Mesothelial cell of epicardium (in vitro differentiated cells): ENCODE data around the gene RRP36. TPM values are rescaled to one million over a fixed set of nuclear protein-coding genes. Genes with fewer than 3 reads are reported as not detected.
"Not testable (repeated sequence)": the region's sequence is repeated elsewhere in the genome, so short reads cannot be mapped to it uniquely, and the experiment has no call there.

Experiments used
- DNase-seq, 2 experiments: peaks; one replicate each; pipeline ENCODE4 v3.0.0; 2021; ENCODE audit warnings: low spot score in 2 of 2; ENCODE audit not compliant: unreplicated experiment in 2 of 2
- H3K27ac Mint-ChIP-seq: 2 replicates; pipeline ENCODE4 v1.8.0; 2021; ENCODE audit warnings: mixed read lengths
- H3K27me3 Mint-ChIP-seq: 2 replicates; pipeline ENCODE4 v1.8.0; 2021; ENCODE audit warnings: low read depth, mixed read lengths
- H3K36me3 Mint-ChIP-seq: 2 replicates; pipeline ENCODE4 v1.8.0; 2021; ENCODE audit warnings: mixed read lengths
- H3K4me1 Mint-ChIP-seq: 2 replicates; pipeline ENCODE4 v1.8.0; 2021; ENCODE audit warnings: mixed read lengths
- H3K4me3 Mint-ChIP-seq: 2 replicates; pipeline ENCODE4 v1.8.0; 2021; ENCODE audit warnings: mild to moderate bottlenecking, moderate library complexity, mixed read lengths
- H3K9me3 Mint-ChIP-seq: 2 replicates; pipeline ENCODE4 v1.8.0; 2021; ENCODE audit warnings: mixed read lengths
- CTCF ChIP-seq: fragments of 200-600 bp; sonication (generic); IDR thresholded peaks from one replicate; pipeline ENCODE4 v1.5.0; 2021; ENCODE audit warnings: antibody characterized with exemption; ENCODE audit not compliant: unreplicated experiment
- total RNA-seq: library from RNA; stranded (reverse); gene quantifications from 3 replicates; pipeline ENCODE4 v1.2.1, GENCODE V29; 2021

RRP36 gene
- total RNA-seq, 1 donor from 2014 or later: 44.2 TPM

- H3K27ac Mint-ChIP-seq: no peak overlapping the region
Measured at GRCh38 chr6:42987533-42988451, 33.6 kb upstream of the RRP36 start.

DNA sequence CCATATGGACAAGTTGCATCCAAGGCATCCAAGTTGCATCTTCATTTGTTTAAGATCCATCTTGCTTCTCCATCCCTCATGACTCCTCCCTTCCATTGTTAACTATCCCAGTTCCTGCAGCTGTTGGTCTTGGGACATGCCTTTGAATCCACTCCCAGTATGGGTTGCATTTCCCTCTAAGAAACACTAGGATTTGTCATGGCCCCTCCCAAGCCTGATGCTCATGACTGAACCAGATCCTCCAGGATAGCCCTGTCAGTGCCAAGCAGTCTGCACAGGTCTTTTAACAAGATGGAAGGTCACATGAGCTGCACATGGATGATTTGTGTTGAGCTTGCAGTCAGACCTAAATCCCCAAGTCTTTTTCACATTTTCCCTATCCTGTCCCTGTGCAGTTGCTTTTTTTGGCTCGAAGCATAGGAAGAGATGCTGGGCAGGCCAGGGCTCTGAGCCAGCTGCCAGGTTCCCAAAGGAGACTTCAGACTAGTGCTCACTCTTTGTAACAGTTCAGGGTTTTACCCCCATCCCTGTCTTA lies 32.9 kb upstream of the RRP36 start:
- Mint-ChIP-seq H3K36me3 (peaks cover 19% of the 10 kb centered on the region), H3K4me1 (peaks cover 27% of the 10 kb centered on the region), H3K27ac (no peak overlapping the region), H3K27me3 (no peaks in the 10 kb centered on the region), H3K4me3 (no peak overlapping the region), H3K9me3 (no peaks in the 10 kb centered on the region)
- DNase-seq: no peak
- TF ChIP-seq CTCF: no peak

More at GRCh38 chr6:42987533-42988451, 33.6 kb upstream of the RRP36 start:
- Mint-ChIP-seq H3K4me3 (no peak overlapping the region), H3K36me3 (peaks cover 16% of the 10 kb centered on the region), H3K4me1 (peaks cover 27% of the 10 kb centered on the region), H3K9me3 (no peaks in the 10 kb centered on the region), H3K27me3 (no peaks in the 10 kb centered on the region)
- DNase-seq: no peak
- TF ChIP-seq CTCF: no peak

- Mint-ChIP-seq H3K27ac (no peak overlapping the region), H3K9me3 (no peaks in the 10 kb centered on the region), H3K4me1 (peaks cover 21% of the 10 kb centered on the region), H3K36me3 (peaks cover 20% of the 10 kb centered on the region), H3K27me3 (no peaks in the 10 kb centered on the region), H3K4me3 (no peak overlapping the region)
- TF ChIP-seq CTCF: no peak
- DNase-seq: no peak
Measured at GRCh38 chr6:42989923-42990322, 31.5 kb upstream of the RRP36 start.

GRCh38 chr6:42993445-42993844 lies 28.0 kb upstream of the RRP36 start:
- Mint-ChIP-seq H3K4me1 (no peaks in the 10 kb centered on the region), H3K27me3 (no peaks in the 10 kb centered on the region), H3K36me3 (peaks cover 20% of the 10 kb centered on the region), H3K4me3 (no peak overlapping the region), H3K9me3 (no peaks in the 10 kb centered on the region), H3K27ac (no peak overlapping the region)
- no peak for TF ChIP-seq CTCF
- no peak for DNase-seq

- Mint-ChIP-seq H3K27ac (peak overlapping the region; percentile 40), H3K4me3 (no peak overlapping the region), H3K36me3 (peaks cover 7% of the 10 kb centered on the region), H3K27me3 (no peaks in the 10 kb centered on the region), H3K4me1 (no peaks in the 10 kb centered on the region), H3K9me3 (no peaks in the 10 kb centered on the region)
- no peak for DNase-seq
- no peak for TF ChIP-seq CTCF
Measured at GRCh38 chr6:42996513-42996912, 24.9 kb upstream of the RRP36 start.

- not testable (repeated sequence) for H3K27me3 Mint-ChIP-seq, H3K27ac Mint-ChIP-seq, DNase-seq, H3K9me3 Mint-ChIP-seq, H3K4me3 Mint-ChIP-seq, H3K36me3 Mint-ChIP-seq, H3K4me1 Mint-ChIP-seq
Measured at GRCh38 chr6:42998205-42998604, 23.2 kb upstream of the RRP36 start.
